OCI-LY7 (cell line): Measurements from ENCODE around the gene ZNF79. TPM values are rescaled to one million over a fixed set of nuclear protein-coding genes. Genes with fewer than 3 reads are reported as not detected.

Experiments
- BruUV-seq: library from RNA; stranded (reverse); fragments of 400-500 nt; replicated peaks from 2 replicates; lab custom pipeline; 2021; lab: Mats Ljungman, UMichigan
- CTCF ChIA-PET: fragments of 300-600 bp; sonication (Branson Sonifier 250); formaldehyde crosslinking; loops from one replicate; lab custom pipeline; 2022; ENCODE audit warnings: antibody characterized with exemption; ENCODE audit not compliant: unreplicated experiment; lab: Charles Lee
- POLR2A ChIA-PET: fragments of 300-600 bp; sonication (Branson Sonifier 250); formaldehyde crosslinking; loops from one replicate; lab custom pipeline; 2022; ENCODE audit warnings: antibody characterized with exemption; lab: Charles Lee
- DNase-seq: peaks from one replicate; pipeline ENCODE4 v3.0.0-alpha.2; 2015; ENCODE audit warnings: low spot score
- H2AFZ ChIP-seq: fragments of 200-600 bp; sonication (generic), shearing (Covaris generic); 2 replicates; pipeline ENCODE4 v1.6.1; 2014; ENCODE audit warnings: mild to moderate bottlenecking, antibody characterized with exemption, low read length, moderate library complexity
- H3K27ac ChIP-seq: fragments of 200-600 bp; sonication (generic); 2 replicates; pipeline ENCODE4 v1.5.1; 2014; ENCODE audit warnings: mixed run types, low read depth, mild to moderate bottlenecking, moderate library complexity, low read length, inconsistent platforms; ENCODE audit not compliant: poor library complexity, severe bottlenecking
- H3K36me3 ChIP-seq: fragments of 200-600 bp; sonication (generic); 2 replicates; pipeline ENCODE4 v1.6.1; 2014; ENCODE audit warnings: mild to moderate bottlenecking, antibody characterized with exemption, low read length, moderate library complexity, mixed read lengths; ENCODE audit not compliant: insufficient read depth
- H3K4me1 ChIP-seq: fragments of 200-600 bp; sonication (generic); 2 replicates; pipeline ENCODE4 v1.5.1; 2014; ENCODE audit warnings: mild to moderate bottlenecking, low read length; ENCODE audit not compliant: insufficient read depth, poor library complexity, severe bottlenecking
- H3K4me2 ChIP-seq: fragments of 200-600 bp; sonication (generic); 2 replicates; pipeline ENCODE4 v1.6.1; 2014; ENCODE audit warnings: mild to moderate bottlenecking, low read length
- H3K4me3 ChIP-seq: fragments of 200-600 bp; sonication (generic); 2 replicates; pipeline ENCODE4 v1.5.1; 2014; ENCODE audit warnings: mild to moderate bottlenecking, low read depth, low read length; ENCODE audit not compliant: poor library complexity, severe bottlenecking
- H3K79me2 ChIP-seq: fragments of 200-600 bp; sonication (generic); 2 replicates; pipeline ENCODE4 v1.6.1; 2016; ENCODE audit warnings: low read depth, mild to moderate bottlenecking, low read length, moderate library complexity, mixed read lengths; ENCODE audit not compliant: insufficient read depth
- H3K9me2 ChIP-seq: fragments of 200-600 bp; sonication (generic); 2 replicates; pipeline ENCODE4 v1.6.1; 2016; ENCODE audit warnings: mild to moderate bottlenecking, low read length, mixed read lengths; ENCODE audit not compliant: insufficient read depth
- H3K9me3 ChIP-seq: fragments of 200-600 bp; sonication (generic); 2 replicates; pipeline ENCODE4 v1.6.1; 2014; ENCODE audit warnings: mild to moderate bottlenecking, mixed run types, low read length, mixed read lengths
- H4K20me1 ChIP-seq: fragments of 200-600 bp; sonication (generic); 2 replicates; pipeline ENCODE4 v1.6.1; 2014; ENCODE audit warnings: mild to moderate bottlenecking, antibody characterized with exemption, low read length, moderate library complexity, mixed read lengths; ENCODE audit not compliant: insufficient read depth
- EZH2phosphoT487 ChIP-seq: fragments of 200-600 bp; sonication (generic); IDR thresholded peaks from 2 replicates; pipeline ENCODE4 v1.6.1; 2018; ENCODE audit warnings: low read depth, borderline replicate concordance, mild to moderate bottlenecking, mixed run types, antibody characterized with exemption, low read length, moderate library complexity, mixed read lengths
- intact Hi-C: fragments of 100-400 bp; cut with micrococcal nuclease; formaldehyde crosslinking; loops from one replicate; pipeline ENCODE4 v1.10.0; 2022; ENCODE audit not compliant: unreplicated experiment
- total RNA-seq, 2 experiments: library from RNA; depleted of rRNA in 1 of 2; stranded (reverse); fragments of >200 nt in 1 of 2; shearing (Covaris generic) in 1 of 2; gene quantifications; 2 replicates each; pipeline ENCODE4 v1.2.3, GENCODE V29; 2014 to 2022
- TF ChIP-seq, protein P1 (sequence below): fragments of 200-600 bp; sonication (generic); conservative IDR thresholded peaks from 2 replicates; pipeline ENCODE4 v1.5.1; 2014; ENCODE audit warnings: mild to moderate bottlenecking, antibody characterized with exemption, low read length, moderate library complexity, mixed read lengths

Gene ZNF79
- total RNA-seq, 2 experiments from 2014 or later, result 9.4 to 14.9 TPM

DNA sequence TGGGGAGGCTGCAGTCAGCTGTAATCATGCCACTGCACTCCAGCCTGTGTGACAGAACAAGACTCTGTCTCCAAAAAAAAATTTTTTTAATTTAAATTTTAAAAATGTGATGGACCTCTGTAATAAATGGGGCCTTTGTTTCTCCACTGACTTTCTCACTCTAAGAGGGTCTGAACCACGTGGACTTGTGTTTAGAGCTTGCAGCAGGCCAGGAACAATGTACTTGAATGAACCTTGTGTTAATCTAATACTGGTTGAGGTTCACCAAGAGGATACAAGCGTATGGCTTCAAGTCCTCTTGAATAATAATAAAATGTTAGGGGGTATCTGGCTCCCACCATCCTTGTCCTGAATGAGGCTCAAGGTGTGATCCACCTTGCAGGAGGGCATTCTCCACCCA, 41.6 kb upstream of the ZNF79 start:
- POLR2A ChIA-PET, result interaction anchor here (1.0 kb wide), 1 partner anchor 10 kb away, joined by 3 read pairs; no protein-coding TSS in a partner anchor
- CTCF ChIA-PET, result no interaction called here
- no TSS peak for BruUV-seq
- Histone ChIP-seq H3K79me2 (no peaks in the 10 kb centered on the region), H3K36me3 (no peaks in the 10 kb centered on the region), H2AFZ (no peak overlapping the region), H3K4me1 (no peaks in the 10 kb centered on the region), H3K9me3 (no peaks in the 10 kb centered on the region), H4K20me1 (no peaks in the 10 kb centered on the region), H3K4me3 (no peak overlapping the region), H3K9me2 (0 out of 2 replicates have a peak, but pooled peaks cover 3% of the 10 kb centered on the region), H3K27ac (no peak overlapping the region), H3K4me2 (no peak overlapping the region)
- DNase-seq, result no peak
- no peak for TF ChIP-seq EZH2phosphoT487
- TF ChIP-seq, protein P1, sequence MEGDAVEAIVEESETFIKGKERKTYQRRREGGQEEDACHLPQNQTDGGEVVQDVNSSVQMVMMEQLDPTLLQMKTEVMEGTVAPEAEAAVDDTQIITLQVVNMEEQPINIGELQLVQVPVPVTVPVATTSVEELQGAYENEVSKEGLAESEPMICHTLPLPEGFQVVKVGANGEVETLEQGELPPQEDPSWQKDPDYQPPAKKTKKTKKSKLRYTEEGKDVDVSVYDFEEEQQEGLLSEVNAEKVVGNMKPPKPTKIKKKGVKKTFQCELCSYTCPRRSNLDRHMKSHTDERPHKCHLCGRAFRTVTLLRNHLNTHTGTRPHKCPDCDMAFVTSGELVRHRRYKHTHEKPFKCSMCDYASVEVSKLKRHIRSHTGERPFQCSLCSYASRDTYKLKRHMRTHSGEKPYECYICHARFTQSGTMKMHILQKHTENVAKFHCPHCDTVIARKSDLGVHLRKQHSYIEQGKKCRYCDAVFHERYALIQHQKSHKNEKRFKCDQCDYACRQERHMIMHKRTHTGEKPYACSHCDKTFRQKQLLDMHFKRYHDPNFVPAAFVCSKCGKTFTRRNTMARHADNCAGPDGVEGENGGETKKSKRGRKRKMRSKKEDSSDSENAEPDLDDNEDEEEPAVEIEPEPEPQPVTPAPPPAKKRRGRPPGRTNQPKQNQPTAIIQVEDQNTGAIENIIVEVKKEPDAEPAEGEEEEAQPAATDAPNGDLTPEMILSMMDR, result no peak
- intact Hi-C loops, result no loop called here

DNA sequence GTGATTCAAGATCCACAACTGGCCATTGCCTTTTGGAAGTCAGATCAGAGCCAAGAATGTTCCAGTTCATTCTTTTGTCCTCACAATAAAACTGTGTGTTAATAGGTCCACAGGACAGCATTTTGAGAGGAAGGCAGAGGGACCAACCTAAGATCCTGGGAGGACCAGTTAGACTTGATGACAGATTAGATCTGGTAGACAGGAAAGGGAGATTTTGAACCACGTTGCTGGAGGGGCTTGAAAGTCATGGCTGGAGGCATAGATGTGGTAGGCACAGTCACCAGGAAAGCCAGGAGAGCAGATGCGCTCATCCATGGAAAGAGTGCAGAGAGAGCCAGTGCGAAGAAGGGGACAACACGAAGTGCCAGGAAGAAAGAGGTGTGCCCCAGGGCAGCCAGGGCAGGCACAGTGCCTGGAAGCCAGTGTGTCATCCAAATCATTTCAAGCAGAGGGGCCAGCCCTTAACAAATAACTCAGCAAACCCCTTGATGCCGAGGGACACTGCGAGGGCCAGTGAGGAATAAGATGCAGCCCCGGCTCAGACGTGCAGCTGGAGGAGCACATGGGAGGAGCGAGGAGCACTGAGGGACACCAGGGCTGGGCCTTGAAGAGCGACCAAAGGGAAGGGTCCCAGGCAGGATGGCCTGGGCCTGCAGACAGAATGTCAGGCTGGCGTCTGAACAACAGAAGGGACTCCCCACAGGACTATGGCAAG, 40.0 kb upstream of the ZNF79 start:
- H3K27ac ChIP-seq, result no peak overlapping the region
- H3K79me2 ChIP-seq, result no peaks in the 10 kb centered on the region
- H3K4me2 ChIP-seq, result no peak overlapping the region
- H3K4me3 ChIP-seq, result no peak overlapping the region
- peaks cover 6% of the 10 kb centered on the region for H3K4me1 ChIP-seq
- no TSS peak for BruUV-seq
- ChIA-PET CTCF (no interaction called here), POLR2A (no interaction called here)
- no peaks in the 10 kb centered on the region for H3K9me3 ChIP-seq
- no peak for TF ChIP-seq EZH2phosphoT487
- TF ChIP-seq, protein P1, result no peak
- H3K36me3 ChIP-seq, result no peaks in the 10 kb centered on the region
- H2AFZ ChIP-seq, result no peak overlapping the region
- DNase-seq, result no peak
- H4K20me1 ChIP-seq, result no peaks in the 10 kb centered on the region
- H3K9me2 ChIP-seq, result 0 out of 2 replicates have a peak, but pooled peaks cover 3% of the 10 kb centered on the region
- intact Hi-C loops, result no loop called here

DNA sequence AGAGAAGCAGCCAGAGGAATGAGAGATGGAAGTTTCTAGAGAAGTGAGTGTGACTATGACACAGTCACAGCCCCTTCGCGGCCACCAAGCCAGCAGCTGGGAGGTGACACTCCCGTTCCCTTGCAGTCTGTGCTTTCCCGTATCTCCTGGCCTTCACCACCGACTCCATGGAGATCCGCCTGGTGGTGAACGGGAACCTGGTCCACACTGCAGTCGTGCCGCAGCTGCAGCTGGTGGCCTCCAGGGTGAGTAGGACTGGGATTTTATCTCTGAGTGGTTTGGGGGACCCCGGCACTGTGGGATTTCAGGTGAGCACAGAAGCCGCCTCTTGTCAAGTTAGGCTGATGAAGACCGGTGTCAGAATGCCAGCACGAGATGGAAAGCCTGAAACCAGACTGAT, 39.3 kb upstream of the ZNF79 start:
- POLR2A ChIA-PET, result no interaction called here
- Histone ChIP-seq H3K79me2 (no peaks in the 10 kb centered on the region), H3K36me3 (no peaks in the 10 kb centered on the region), H3K9me3 (no peaks in the 10 kb centered on the region), H2AFZ (no peak overlapping the region), H3K4me1 (peaks cover 6% of the 10 kb centered on the region), H4K20me1 (no peaks in the 10 kb centered on the region), H3K4me3 (no peak overlapping the region), H3K27ac (no peak overlapping the region), H3K4me2 (no peak overlapping the region), H3K9me2 (no peaks in the 10 kb centered on the region)
- intact Hi-C loops, result no loop called here
- no peak for DNase-seq
- CTCF ChIA-PET, result no interaction called here
- no peak for TF ChIP-seq EZH2phosphoT487
- TF ChIP-seq, protein P1, result no peak
- BruUV-seq, result no TSS peak
